GM18511 (cell line): ENCODE results near the gene RNF141.

Experiments
- ATAC-seq: cut with Tn5 transposase; IDR thresholded peaks from one replicate; pipeline ENCODE4 v1.9.1; 2021; ENCODE audit warnings: mild to moderate bottlenecking, moderate library complexity; ENCODE audit not compliant: unreplicated experiment

Gene RNF141, protein sequence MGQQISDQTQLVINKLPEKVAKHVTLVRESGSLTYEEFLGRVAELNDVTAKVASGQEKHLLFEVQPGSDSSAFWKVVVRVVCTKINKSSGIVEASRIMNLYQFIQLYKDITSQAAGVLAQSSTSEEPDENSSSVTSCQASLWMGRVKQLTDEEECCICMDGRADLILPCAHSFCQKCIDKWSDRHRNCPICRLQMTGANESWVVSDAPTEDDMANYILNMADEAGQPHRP

GRCh38 chr11:10540915-10541560, at the start of gene RNF141:
Gene RNF141, minus strand, starts transcription at chr11:10541187. Its CDS starts 7,029 bp downstream, at chr11:10534158.
- ATAC-seq: peak; percentile 97

GRCh38 chr11:10590218-10590915, 49.4 kb upstream of the RNF141 start:
- no peak for ATAC-seq

- ATAC-seq: no peak
These were observed 47.9 kb upstream of the RNF141 start for GRCh38 chr11:10588904-10589303.

- no peak for ATAC-seq
These were observed 47.0 kb upstream of the RNF141 start for GRCh38 chr11:10587995-10588394.

- ATAC-seq: no peak
These were observed 46.4 kb upstream of the RNF141 start for GRCh38 chr11:10587388-10587787.

- ATAC-seq: no peak
These were observed 43.1 kb upstream of the RNF141 start for GRCh38 chr11:10584071-10584501.

DNA sequence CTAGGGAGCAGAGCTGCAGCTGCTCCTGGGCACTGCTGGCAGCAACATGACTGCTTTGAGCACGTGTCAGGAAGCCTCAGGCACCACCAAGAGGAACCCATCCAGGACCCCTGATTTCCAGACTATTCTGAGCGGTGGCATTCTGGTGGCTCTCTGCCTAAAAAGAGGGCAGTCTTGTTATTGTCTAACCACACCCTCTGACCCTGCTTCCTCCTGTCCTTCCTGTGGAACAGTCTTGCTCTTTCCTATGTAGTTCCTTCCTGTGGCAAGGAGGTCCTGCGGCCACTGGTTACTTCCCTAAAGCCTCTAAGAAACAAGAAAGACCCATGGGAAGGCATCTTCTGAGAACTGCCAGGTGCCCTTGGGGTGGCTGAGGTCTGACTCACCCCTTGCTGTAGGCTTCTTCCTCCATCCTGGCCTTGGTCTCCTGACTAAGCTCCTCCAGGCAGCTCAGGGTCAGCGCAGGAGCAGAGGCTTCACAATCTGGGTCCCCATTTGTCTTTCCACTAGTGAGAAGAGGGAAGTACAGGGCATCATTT, 40.6 kb upstream of the RNF141 start:
- ATAC-seq: no peak

GRCh38 chr11:10580623-10581022, 39.6 kb upstream of the RNF141 start:
- ATAC-seq: no peak

GRCh38 chr11:10579700-10580099, 38.7 kb upstream of the RNF141 start:
- ATAC-seq: no peak

DNA sequence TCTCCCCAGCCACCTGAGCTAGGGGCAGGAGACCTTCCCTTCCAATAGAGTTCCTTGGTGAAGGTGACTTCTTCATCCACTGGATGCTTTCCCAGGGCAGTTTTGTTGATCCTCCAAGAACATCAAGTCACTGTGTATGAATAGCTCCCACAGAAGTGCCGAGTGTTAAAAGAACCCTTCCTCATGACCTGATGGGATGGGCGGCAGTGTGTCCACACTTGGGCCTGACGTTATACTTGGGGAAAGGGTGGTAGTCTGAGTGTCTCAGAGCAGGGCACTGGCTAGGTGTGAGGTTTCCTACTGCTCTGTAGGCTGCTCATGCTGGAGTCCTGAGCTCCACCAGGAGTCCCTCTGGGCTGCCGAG, 35.0 kb upstream of the RNF141 start:
- no peak for ATAC-seq

GRCh38 chr11:10575346-10576034, 34.5 kb upstream of the RNF141 start:
- ATAC-seq: no peak

DNA sequence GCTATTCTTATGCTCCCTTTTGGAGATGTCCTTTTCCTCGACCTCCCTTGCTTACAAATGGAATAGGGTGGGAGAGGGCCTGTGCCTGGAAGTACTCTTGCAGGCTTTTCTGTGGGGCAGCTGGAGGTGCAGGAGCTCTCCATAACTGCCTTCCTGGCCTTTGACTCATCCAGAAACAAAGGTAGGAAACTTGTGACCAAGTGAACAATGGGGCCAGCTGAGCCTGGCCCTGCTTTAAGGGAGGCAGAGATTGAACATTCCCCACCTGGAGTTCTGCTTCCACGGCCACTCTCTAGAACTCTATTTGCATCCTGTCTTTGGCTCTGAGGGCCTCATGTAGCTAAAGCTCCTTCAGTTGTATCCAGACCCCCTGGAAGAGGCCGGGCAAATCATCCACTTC, 32.6 kb upstream of the RNF141 start:
- no peak for ATAC-seq

GRCh38 chr11:10573028-10573427, 32.0 kb upstream of the RNF141 start:
- no peak for ATAC-seq

GRCh38 chr11:10572533-10572932, 31.5 kb upstream of the RNF141 start:
- ATAC-seq: no peak

GRCh38 chr11:10568486-10568941, 27.5 kb upstream of the RNF141 start, which contains the start of gene LYVE1:
Gene LYVE1, minus strand, starts transcription at chr11:10568665. Its CDS starts 133 bp downstream, at chr11:10568532.
- ATAC-seq: no peak

GRCh38 chr11:10567446-10567845, 26.5 kb upstream of the RNF141 start:
- no peak for ATAC-seq

DNA sequence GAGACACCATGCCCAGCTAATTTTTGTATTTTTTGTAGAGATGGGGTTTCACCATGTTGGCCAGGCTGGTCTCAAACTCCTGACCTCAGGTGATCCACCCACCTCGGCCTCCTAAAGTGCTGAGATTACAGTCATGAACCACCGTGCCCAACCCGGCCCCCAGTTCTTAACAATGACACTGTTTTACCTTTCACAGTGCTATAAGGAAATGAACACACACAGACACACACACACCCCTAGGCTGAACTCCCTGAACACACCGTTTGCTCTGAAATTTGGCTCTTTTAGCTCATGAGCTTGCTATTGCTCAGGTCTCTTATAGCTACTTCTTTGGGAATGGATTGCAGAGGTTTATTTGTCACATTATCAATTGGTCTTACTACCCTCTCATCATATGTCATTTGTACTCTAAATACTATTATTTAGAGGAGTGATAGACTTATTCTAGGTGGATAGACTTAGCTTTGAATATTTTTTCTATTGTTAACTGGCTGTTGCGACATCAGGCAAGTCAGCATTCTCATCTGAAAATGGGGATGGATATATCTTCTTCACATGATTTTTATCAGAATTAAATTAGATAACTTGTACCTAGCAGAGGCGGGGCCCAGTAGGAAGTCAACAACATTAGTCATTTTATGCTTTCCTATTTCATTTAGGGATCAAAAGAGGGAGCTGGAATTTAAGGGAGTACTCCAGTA, 25.4 kb upstream of the RNF141 start:
- no peak for ATAC-seq

DNA sequence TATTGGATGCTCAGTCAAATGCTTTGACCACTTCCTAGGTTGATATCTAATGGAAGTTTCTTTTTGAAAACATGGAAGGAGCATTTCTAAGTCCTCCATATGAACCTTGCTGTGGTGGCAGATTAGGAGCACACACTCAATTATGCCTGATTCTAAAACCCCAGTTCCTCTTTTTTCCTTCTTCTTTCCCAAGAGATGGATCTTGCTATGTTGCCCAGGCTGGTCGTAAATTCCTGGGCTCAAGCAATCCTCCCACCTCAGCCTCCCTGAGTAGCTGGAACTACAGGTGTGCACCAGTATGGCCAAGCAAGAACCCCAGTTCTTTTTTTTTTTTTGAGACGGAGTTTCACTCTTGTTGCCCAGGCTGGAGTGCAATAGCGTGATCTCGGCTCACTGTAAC, 24.5 kb upstream of the RNF141 start:
- ATAC-seq: no peak

DNA sequence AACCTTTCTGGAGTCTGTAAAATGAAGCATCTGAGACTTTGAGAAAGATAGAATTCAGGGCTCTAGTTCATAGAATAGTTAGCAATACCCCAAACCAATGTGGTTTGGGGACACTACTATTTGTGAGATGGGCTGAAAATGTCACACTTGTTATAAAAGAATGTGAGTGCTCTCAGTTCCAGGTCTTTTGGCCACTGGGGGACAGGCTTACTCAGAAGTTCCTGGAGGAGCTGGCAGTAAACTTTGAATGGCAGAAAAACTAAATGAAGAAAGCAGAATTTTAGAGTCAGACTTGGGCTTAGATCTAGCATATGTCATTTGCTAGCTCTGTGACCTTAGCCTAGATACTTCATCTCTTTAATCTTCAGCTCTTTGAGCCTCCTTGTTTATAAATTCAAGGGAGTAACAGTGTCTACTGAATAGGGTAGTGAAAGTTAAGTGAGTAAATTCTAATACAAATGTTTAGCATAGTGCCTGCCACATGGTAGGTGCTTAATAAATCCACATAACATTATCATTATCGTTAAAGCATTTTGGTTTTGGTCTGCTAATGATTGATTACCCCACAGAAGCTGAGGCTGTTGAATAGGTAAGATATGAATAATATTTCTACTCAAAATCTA, 23.8 kb upstream of the RNF141 start:
- ATAC-seq: no peak

- no peak for ATAC-seq
These were observed 23.0 kb upstream of the RNF141 start for GRCh38 chr11:10564030-10564429.
